H1 (cell line): ENCODE data around the gene B3GNT2. TPM values are rescaled to one million over a fixed set of nuclear protein-coding genes. Genes with fewer than 3 reads are reported as not detected.

Experiments used
- CTCF ChIA-PET: fragments of 300-600 bp; sonication (Branson Sonifier 250); formaldehyde crosslinking; loops from one replicate; lab custom pipeline; 2021; ENCODE audit not compliant: partially characterized antibody; lab: Charles Lee
- POLR2A ChIA-PET: fragments of 300-600 bp; sonication (Branson Sonifier 250); formaldehyde crosslinking; loops from one replicate; lab custom pipeline; 2021; ENCODE audit warnings: inconsistent platforms; ENCODE audit not compliant: partially characterized antibody; lab: Charles Lee
- DNase-seq, 2 experiments: peaks; one replicate each; pipeline versions ENCODE4 v3.0.0 to v3.0.0-alpha.2; 2010 to 2022; ENCODE audit warnings: low spot score in 2 of 2, low read depth in 1 of 2, mixed read lengths in 1 of 2
- FAIRE-seq: peaks from 2 replicates; lab custom pipeline; 2011; peaks lifted over from hg19 to GRCh38; lab: Jason Lieb, UNC
- H2AFZ ChIP-seq: 2 replicates; pipeline ENCODE4 v1.8.1; 2012; ENCODE audit warnings: low read length, inconsistent platforms
- H2AK5ac ChIP-seq: 2 replicates; pipeline ENCODE4 v1.6.1; 2013; ENCODE audit warnings: low read depth, low read length
- H2BK120ac ChIP-seq: replicated peaks from 2 replicates; pipeline ENCODE3; 2013; ENCODE audit warnings: low read depth, low read length, inconsistent platforms
- H2BK12ac ChIP-seq: 2 replicates; pipeline ENCODE4 v1.6.1; 2013; ENCODE audit warnings: low read depth, low read length
- H2BK15ac ChIP-seq: 2 replicates; pipeline ENCODE4 v1.6.1; 2013; ENCODE audit warnings: low read length
- H2BK20ac ChIP-seq: 2 replicates; pipeline ENCODE4 v1.6.1; 2013; ENCODE audit warnings: low read length
- H2BK5ac ChIP-seq: 2 replicates; pipeline ENCODE4 v1.6.1; 2013; ENCODE audit warnings: low read depth, low read length
- H3K14ac ChIP-seq: 2 replicates; pipeline ENCODE4 v1.6.1; 2013; ENCODE audit warnings: inconsistent platforms; ENCODE audit not compliant: insufficient read length
- H3K18ac ChIP-seq: 2 replicates; pipeline ENCODE4 v1.6.1; 2013; ENCODE audit warnings: low read length; ENCODE audit errors: extremely low read depth
- H3K23ac ChIP-seq: 2 replicates; pipeline ENCODE4 v1.6.1; 2013; ENCODE audit warnings: inconsistent platforms; ENCODE audit not compliant: insufficient read length
- H3K23me2 ChIP-seq: 2 replicates; pipeline ENCODE4 v1.6.1; 2013; ENCODE audit warnings: low read depth, low read length
- H3K27ac ChIP-seq: 2 replicates; pipeline ENCODE4 v1.6.1; 2011; ENCODE audit warnings: low read depth, low read length, inconsistent platforms
- H3K27me3 ChIP-seq, 4 experiments: replicated peaks in 1 of 4; 1 replicate in 1 of 4; 2 replicates in 3 of 4; pipeline versions ENCODE4 v1.6.1 to v1.8.1; 2011 to 2013; ENCODE audit warnings: low read length in 3 of 4, mild to moderate bottlenecking in 3 of 4, inconsistent platforms in 2 of 4, mixed read lengths in 2 of 4, moderate library complexity in 1 of 4; ENCODE audit not compliant: control insufficient read depth in 3 of 4, insufficient read depth in 3 of 4; ENCODE audit errors: extremely low read depth in 1 of 4
- H3K36me3 ChIP-seq, 4 experiments: 2 replicates each; pipeline versions ENCODE4 v1.6.1 to v1.8.1; 2011 to 2013; ENCODE audit warnings: mild to moderate bottlenecking in 4 of 4, low read length in 3 of 4, moderate library complexity in 2 of 4, control low read depth in 1 of 4, inconsistent platforms in 1 of 4; ENCODE audit not compliant: insufficient read depth in 4 of 4, control insufficient read depth in 2 of 4
- H3K4ac ChIP-seq: replicated peaks from 2 replicates; pipeline ENCODE3; 2013; ENCODE audit warnings: low read length, low read depth, mixed read lengths, inconsistent platforms; ENCODE audit not compliant: insufficient read length
- H3K4me1 ChIP-seq, 4 experiments: replicated peaks in 1 of 4; 1 replicate in 1 of 4; 2 replicates in 3 of 4; pipeline versions ENCODE4 v1.6.1 to v1.8.1; 2011 to 2013; ENCODE audit warnings: low read length in 3 of 4, inconsistent platforms in 2 of 4, mixed read lengths in 1 of 4; ENCODE audit not compliant: insufficient read depth in 4 of 4, control insufficient read depth in 3 of 4
- H3K4me2 ChIP-seq, 2 experiments: 2 replicates each; pipeline versions ENCODE4 v1.6.1 to v1.8.1; 2011 to 2013; ENCODE audit warnings: low read depth in 2 of 2, low read length in 2 of 2, control low read depth in 1 of 2, inconsistent platforms in 1 of 2, mild to moderate bottlenecking in 1 of 2; ENCODE audit not compliant: insufficient read depth in 1 of 2
- H3K4me3 ChIP-seq, 4 experiments: fragments of 200-600, 300-600 bp in 1 of 4; sonication (generic), shearing (Covaris generic), sonication (Bioruptor Twin) in 1 of 4; 2 replicates each; pipeline versions ENCODE4 v1.5.1 to v1.8.1; 2011 to 2016; ENCODE audit warnings: low read length in 4 of 4, low read depth in 3 of 4, control low read depth in 2 of 4, inconsistent platforms in 2 of 4, mild to moderate bottlenecking in 2 of 4, mixed read lengths in 1 of 4, moderate library complexity in 1 of 4; ENCODE audit not compliant: insufficient read depth in 2 of 4; ENCODE audit errors: extremely low read depth in 1 of 4
- H3K56ac ChIP-seq: replicated peaks from 2 replicates; pipeline ENCODE3; 2013; ENCODE audit warnings: low read depth, mild to moderate bottlenecking, mixed read lengths, low read length, inconsistent platforms; ENCODE audit not compliant: insufficient read length
- H3K79me1 ChIP-seq: 2 replicates; pipeline ENCODE4 v1.6.1; 2013; ENCODE audit warnings: low read depth, low read length, control low read depth
- H3K79me2 ChIP-seq, 2 experiments: 2 replicates each; pipeline versions ENCODE4 v1.6.1 to v1.8.1; 2012 to 2013; ENCODE audit warnings: low read length in 2 of 2, mild to moderate bottlenecking in 2 of 2, inconsistent platforms in 1 of 2; ENCODE audit not compliant: insufficient read depth in 2 of 2, control insufficient read depth in 1 of 2
- H3K9ac ChIP-seq, 4 experiments: replicated peaks in 1 of 4; 1 replicate in 1 of 4; 2 replicates in 3 of 4; pipeline versions ENCODE4 v1.6.1 to v1.8.1; 2011 to 2013; ENCODE audit warnings: low read depth in 3 of 4, low read length in 3 of 4, control low read depth in 2 of 4, mild to moderate bottlenecking in 2 of 4, moderate library complexity in 2 of 4, inconsistent platforms in 1 of 4; ENCODE audit errors: extremely low read depth in 1 of 4
- H3K9me3 ChIP-seq, 2 experiments: 2 replicates each; pipeline versions ENCODE4 v1.6.1 to v1.8.1; 2012 to 2013; ENCODE audit warnings: mild to moderate bottlenecking in 2 of 2, moderate library complexity in 2 of 2, control low read depth in 1 of 2, inconsistent platforms in 1 of 2, low read depth in 1 of 2, low read length in 1 of 2, mixed read lengths in 1 of 2; ENCODE audit not compliant: insufficient read depth in 2 of 2
- H4K20me1 ChIP-seq, 2 experiments: replicated peaks in 1 of 2; 2 replicates each; pipeline versions ENCODE3 to v1.8.1; 2011 to 2013; ENCODE audit warnings: inconsistent platforms in 2 of 2, low read length in 2 of 2, mild to moderate bottlenecking in 1 of 2; ENCODE audit not compliant: insufficient read depth in 2 of 2, control insufficient read depth in 1 of 2
- H4K5ac ChIP-seq: 2 replicates; pipeline ENCODE4 v1.6.1; 2013; ENCODE audit warnings: low read length, low read depth, mixed read lengths, inconsistent platforms; ENCODE audit not compliant: insufficient read length
- H4K8ac ChIP-seq: 2 replicates; pipeline ENCODE4 v1.8.0; 2013; ENCODE audit warnings: mild to moderate bottlenecking, moderate library complexity, low read length, inconsistent platforms; ENCODE audit not compliant: insufficient read depth; ENCODE audit errors: extremely low read depth
- H4K91ac ChIP-seq: replicated peaks from 2 replicates; pipeline ENCODE3; 2013; ENCODE audit warnings: low read length, mixed read lengths, inconsistent platforms; ENCODE audit not compliant: insufficient read length
- ASH2L ChIP-seq: fragments of 200-600, 300-600 bp; sonication (generic); IDR thresholded peaks from one replicate; pipeline ENCODE4 v1.7.1; 2017; ENCODE audit warnings: low read length
- BCL11A ChIP-seq, 2 experiments: IDR thresholded peaks; one replicate each; pipeline ENCODE4 v1.6.1; 2011; ENCODE audit warnings: low read depth in 2 of 2, low read length in 2 of 2, mild to moderate bottlenecking in 2 of 2
- CBX8 ChIP-seq: fragments of 300-800, 300-1000 bp; sonication (generic); IDR thresholded peaks from 2 replicates; pipeline ENCODE4 v1.7.1; 2016; ENCODE audit warnings: low read depth, low read length, borderline replicate concordance
- CREB1 ChIP-seq: IDR thresholded peaks from 2 replicates; pipeline ENCODE4 v1.6.1; 2012; ENCODE audit warnings: inconsistent platforms
- EZH2 ChIP-seq: fragments of 200-600 bp; sonication (generic); IDR thresholded peaks from 2 replicates; pipeline ENCODE4 v1.7.1; 2012; ENCODE audit warnings: low read depth, mild to moderate bottlenecking, moderate library complexity, low read length, inconsistent platforms; ENCODE audit not compliant: severe bottlenecking
- MAFK ChIP-seq: IDR thresholded peaks from 2 replicates; pipeline ENCODE4 v1.6.1; 2012; ENCODE audit warnings: low read depth, mild to moderate bottlenecking, improper control_type of control experiment, low read length
- POLR2AphosphoS5 ChIP-seq: IDR thresholded peaks from 2 replicates; pipeline ENCODE4 v1.6.1; 2011; ENCODE audit warnings: low read depth, low read length
- POU5F1 ChIP-seq: IDR thresholded peaks from 2 replicates; pipeline ENCODE4 v1.6.1; 2011; ENCODE audit warnings: low read depth, mild to moderate bottlenecking, low read length, moderate library complexity
- RBBP5 ChIP-seq: IDR thresholded peaks from 2 replicates; pipeline ENCODE4 v1.7.1; 2012; ENCODE audit warnings: low read depth, mild to moderate bottlenecking, inconsistent platforms, low read length, moderate library complexity, borderline replicate concordance
- SIN3A ChIP-seq, 2 experiments: IDR thresholded peaks in 1 of 2; conservative IDR thresholded peaks in 1 of 2; 2 replicates each; pipeline ENCODE4 v1.6.1; 2011 to 2012; ENCODE audit warnings: low read length in 2 of 2, improper control_type of control experiment in 1 of 2, low read depth in 1 of 2, mild to moderate bottlenecking in 1 of 2
- SIX5 ChIP-seq: IDR thresholded peaks from 2 replicates; pipeline ENCODE4 v1.6.1; 2011; ENCODE audit warnings: mild to moderate bottlenecking, low read depth, low read length
- SRF ChIP-seq: IDR thresholded peaks from 2 replicates; pipeline ENCODE4 v1.6.1; 2011; ENCODE audit warnings: mild to moderate bottlenecking, low read depth, low read length, moderate library complexity
- SUZ12 ChIP-seq: fragments of 200-600 bp; sonication (generic); IDR thresholded peaks from 2 replicates; pipeline ENCODE4 v1.6.1; 2012; ENCODE audit warnings: mild to moderate bottlenecking, inconsistent platforms, low read length, moderate library complexity, mixed read lengths
- TBP ChIP-seq: IDR thresholded peaks from 2 replicates; pipeline ENCODE4 v1.6.1; 2011; ENCODE audit warnings: low read depth, low read length, improper control_type of control experiment
- WGBS, 2 experiments: shearing (Covaris generic) in 1 of 2; methylation state at CpG; one replicate each; pipeline versions ENCODE4 v1.1.6 to v1.1.7; 2013 to 2015; ENCODE audit warnings: low lambda C conversion rate in 2 of 2, mixed read lengths in 2 of 2, inconsistent platforms in 1 of 2, low coverage in 1 of 2, missing lambda C conversion rate in 1 of 2; ENCODE audit not compliant: insufficient replicate concordance in 2 of 2, insufficient coverage in 1 of 2, insufficient read length in 1 of 2; ENCODE audit errors: extremely low coverage in 1 of 2, missing lambda C conversion rate in 1 of 2; 5-methylcytosine and 5-hydroxymethylcytosine counted together
- polyA plus RNA-seq, 7 experiments: library from polyadenylated mRNA; depleted of rRNA in 3 of 7; stranded (reverse) in 5 of 7; unstranded in 2 of 7; fragments of >200 nt in 5 of 7; fragments of 200-250 nt in 2 of 7; gene quantifications; 1 replicate in 5 of 7; 2 replicates in 1 of 7; 4 replicates in 1 of 7; pipeline versions ENCODE4 v1.2.1 to v1.2.3, GENCODE V29; 2011 to 2013; ENCODE audit warnings: missing spikeins in 2 of 7, mixed read lengths in 2 of 7
- total RNA-seq: library from RNA; stranded (reverse); fragmentation: NEBNext Ultra II Directional; extraction: Animal tissue kit (Norgen Biotek cat#: 25700); gene quantifications from 2 replicates; pipeline ENCODE4 v1.2.1, GENCODE V29; 2021

Gene B3GNT2
- total and polyA plus RNA-seq, 2 of the 8 experiments (the other 6 are each of a cell fraction or from before 2014, with no cell fraction given), result 20.1 to 40.8 TPM

GRCh38 chr2:62206024-62206423 lies 10.1 kb downstream of the B3GNT2 start:
- Histone ChIP-seq H3K18ac (no peak overlapping the region), H2BK5ac (no peak overlapping the region), H3K4me3 (no peak overlapping the region), H4K8ac (no peak overlapping the region), H3K23ac (no peak overlapping the region), H3K27me3 (no peaks in the 10 kb centered on the region), H4K5ac (no peak overlapping the region), H2BK12ac (no peak overlapping the region), H3K9ac (no peak overlapping the region), H3K9me3 (no peaks in the 10 kb centered on the region), H3K23me2 (no peaks in the 10 kb centered on the region), H3K36me3 (no peaks in the 10 kb centered on the region), H3K4me2 (no peak overlapping the region), H2BK15ac (no peak overlapping the region), H2BK120ac (no peak overlapping the region), H3K79me1 (peaks cover 23% of the 10 kb centered on the region), H3K4me1 (peaks cover 4 to 22% (median 19%) of the 10 kb centered on the region in 4 experiments), H3K4ac (no peak overlapping the region), H2AFZ (no peak overlapping the region), H4K91ac (no peak overlapping the region), H3K27ac (no peak overlapping the region), H4K20me1 (peaks cover 50 to 52% of the 10 kb centered on the region in 2 experiments), H3K14ac (no peak overlapping the region), H3K56ac (no peak overlapping the region), H3K79me2 (peaks cover 86 to 100% of the 10 kb centered on the region in 2 experiments), H2AK5ac (no peak overlapping the region), H2BK20ac (no peak overlapping the region)
- no peak for FAIRE-seq
- TF ChIP-seq SIX5 (no peak), ASH2L (no peak), SRF (no peak), CBX8 (no peak), BCL11A (IDR thresholded peaks at IDR 0.05; ENCODE audit: low read depth in 2 of 2, low read length in 2 of 2) (no peak), TBP (no peak), RBBP5 (no peak), MAFK (no peak), POLR2AphosphoS5 (no peak), POU5F1 (no peak), EZH2 (no peak), SIN3A (conservative IDR thresholded peaks at IDR 0.05 in 1 of 2, IDR thresholded peaks at IDR 0.05 in 1 of 2; ENCODE audit: low read depth in 1 of 2, low read length in 2 of 2) (no peak), CREB1 (no peak), SUZ12 (no peak)
- POLR2A ChIA-PET, result no interaction called here
- 91% methylated on average over 5 of the region's 5 CpGs; no CpG with 5 or more reads in 1 of the 2 experiments for WGBS, 2 experiments
- CTCF ChIA-PET, result interaction anchor here (0.5 kb wide), 1 partner anchor 151 kb away, joined by 3 read pairs; no protein-coding TSS in a partner anchor
- DNase-seq, result no peak
